Muscle of back (tissue), 11 donors: ENCODE measurements around the gene RB1. TPM values are rescaled to one million over a fixed set of nuclear protein-coding genes. Genes with fewer than 3 reads are reported as not detected.
A peak's percentile ranks its signal among the peaks of the same experiment; 100 is the strongest.
"Not testable (repeated sequence)": the region's sequence is repeated elsewhere in the genome, so short reads cannot be mapped to it uniquely, and the experiment has no call there.

Experiments used
- DNase-seq, 3 donors: peaks; one replicate each; pipeline versions ENCODE4 v3.0.0 to v3.0.0-alpha.2; 2013
- polyA plus RNA-seq, 10 donors: library from polyadenylated mRNA; unstranded; fragments of 120-200 nt; gene quantifications; one replicate each; pipeline ENCODE4 v1.2.1, GENCODE V29; 2013; ENCODE audit not compliant: insufficient read length in 10 of 10

Gene RB1
- polyA plus RNA-seq, 10 donors = 48.1 to 77.1 (median 61.1) TPM

DNA sequence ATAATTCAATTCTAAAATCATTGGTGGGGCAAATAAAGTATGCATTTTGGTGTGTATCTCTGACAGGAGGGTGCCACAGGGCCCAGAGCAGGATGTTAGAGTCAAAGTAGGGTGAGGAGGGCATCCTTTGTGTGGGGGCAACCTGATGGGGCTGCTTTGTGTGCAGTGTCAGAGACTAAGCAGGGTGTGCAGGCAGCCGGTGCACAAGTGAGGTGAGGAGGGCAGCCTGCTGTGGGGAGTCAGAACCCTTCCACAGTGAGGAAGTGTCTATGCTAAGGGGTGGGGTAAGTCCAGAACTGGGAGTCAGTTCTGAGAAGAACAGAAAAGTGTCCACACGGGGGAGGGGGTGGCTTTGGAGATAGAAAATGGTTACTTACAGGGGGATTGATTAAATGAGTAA, 40.7 kb downstream of the RB1 start:
- no peak for DNase-seq

DNA sequence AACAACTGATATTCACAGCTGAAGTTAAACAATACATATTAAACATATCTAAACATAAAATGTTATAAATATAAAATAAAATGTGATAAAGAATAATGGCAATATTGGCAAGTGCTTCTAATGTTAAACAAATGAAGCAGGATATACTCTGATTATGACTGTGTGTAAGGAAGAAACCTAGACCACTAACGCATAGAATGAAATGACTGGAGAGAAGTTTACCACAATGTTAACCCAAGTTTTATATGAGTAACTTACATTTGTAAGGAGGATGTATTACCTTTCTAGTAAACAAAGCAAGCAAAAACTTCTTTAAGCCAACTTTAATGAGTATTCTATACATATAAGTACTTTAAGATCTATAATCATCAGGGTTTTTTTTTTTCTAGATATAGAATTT, 43.0 kb downstream of the RB1 start:
- no peak for DNase-seq

- no peak for DNase-seq
These were observed 46.0 kb downstream of the RB1 start for GRCh38 chr13:48349525-48349924.

GRCh38 chr13:48353590-48353989, 50.0 kb downstream of the RB1 start:
- no peak for DNase-seq

DNA sequence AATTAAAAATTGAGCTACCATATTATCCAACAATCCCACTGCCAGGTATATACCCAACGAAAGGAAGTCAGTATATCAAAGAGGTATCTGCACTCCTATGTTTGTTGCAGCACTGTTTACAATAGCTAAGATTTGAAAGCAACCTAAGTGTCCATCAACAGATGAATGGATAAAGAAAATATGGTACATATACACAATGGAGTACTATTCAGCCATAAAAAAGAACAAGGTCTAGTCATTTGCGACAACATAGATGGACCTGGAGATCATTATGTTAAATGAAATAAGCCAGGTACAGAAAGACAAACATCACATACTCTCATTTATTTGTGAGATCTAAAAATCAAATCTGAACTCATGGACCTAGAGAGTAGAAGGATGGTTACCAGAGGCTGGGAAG, 52.0 kb downstream of the RB1 start:
- DNase-seq = not testable (repeated sequence)

DNA sequence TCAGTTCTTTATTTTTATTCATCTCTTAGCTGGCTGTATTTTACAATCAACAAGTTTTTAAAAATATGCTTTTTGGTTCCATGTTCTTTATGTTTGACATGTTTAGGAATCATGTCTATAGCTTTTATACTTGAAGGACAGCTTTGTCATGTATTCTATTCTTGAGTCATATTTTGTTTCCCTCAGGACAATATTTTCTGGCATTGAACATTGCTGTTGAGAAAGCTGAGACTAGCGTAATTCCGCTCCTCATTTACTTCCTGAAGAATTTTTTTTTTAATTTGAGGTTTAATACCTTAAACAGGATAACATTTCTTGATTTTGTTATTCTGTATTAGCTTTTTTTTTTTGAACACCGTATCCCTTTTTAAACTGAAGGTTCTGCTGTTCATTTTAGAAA, 53.2 kb downstream of the RB1 start:
- no peak for DNase-seq

GRCh38 chr13:48369988-48370387, 66.4 kb downstream of the RB1 start:
- DNase-seq = no peak

- no peak for DNase-seq
These were observed 67.3 kb downstream of the RB1 start for GRCh38 chr13:48370815-48371214.

GRCh38 chr13:48377857-48378256, 74.3 kb downstream of the RB1 start:
- no peak for DNase-seq

DNA sequence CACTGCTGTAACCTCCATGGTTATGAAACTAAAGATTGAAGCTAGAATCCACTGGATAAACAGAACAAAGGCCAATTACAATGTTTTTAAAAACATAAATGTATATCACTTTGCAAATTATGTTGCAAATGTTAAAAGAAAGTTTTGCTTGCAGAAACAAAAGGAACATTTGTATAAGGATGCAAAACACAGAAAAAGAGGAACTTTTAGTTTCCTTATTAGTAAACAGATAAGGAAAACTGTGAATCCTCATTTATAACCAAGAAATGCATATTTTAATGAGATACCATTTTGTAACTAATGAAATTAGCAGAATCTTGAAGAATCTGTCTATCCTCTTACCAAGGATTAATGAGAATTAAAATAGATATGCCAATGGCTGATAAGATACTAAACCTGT, 77.0 kb downstream of the RB1 start:
- no peak for DNase-seq

- DNase-seq = no peak
These were observed 79.8 kb downstream of the RB1 start for GRCh38 chr13:48383384-48383783.

DNA sequence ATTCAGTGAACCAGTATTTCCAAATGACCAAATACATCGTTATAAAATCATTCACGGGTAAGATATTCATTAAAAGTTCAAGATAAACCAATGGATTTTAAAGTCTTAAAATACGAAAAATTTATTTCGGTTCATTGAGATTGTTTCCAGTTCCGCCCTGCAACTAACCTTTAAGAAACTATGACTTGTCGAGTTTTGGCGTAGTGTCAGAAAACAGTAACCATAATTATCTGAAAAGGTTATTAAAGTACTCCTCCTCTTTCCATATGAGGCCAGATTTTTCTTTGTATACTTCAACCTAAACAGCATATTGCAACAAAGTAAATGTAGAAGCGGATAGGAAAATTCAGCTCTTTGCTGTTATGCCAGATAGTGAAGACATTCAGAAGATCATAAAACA, 83.3 kb downstream of the RB1 start:
- no peak for DNase-seq

- DNase-seq = no peak
These were observed 87.7 kb downstream of the RB1 start for GRCh38 chr13:48391257-48391656.

DNA sequence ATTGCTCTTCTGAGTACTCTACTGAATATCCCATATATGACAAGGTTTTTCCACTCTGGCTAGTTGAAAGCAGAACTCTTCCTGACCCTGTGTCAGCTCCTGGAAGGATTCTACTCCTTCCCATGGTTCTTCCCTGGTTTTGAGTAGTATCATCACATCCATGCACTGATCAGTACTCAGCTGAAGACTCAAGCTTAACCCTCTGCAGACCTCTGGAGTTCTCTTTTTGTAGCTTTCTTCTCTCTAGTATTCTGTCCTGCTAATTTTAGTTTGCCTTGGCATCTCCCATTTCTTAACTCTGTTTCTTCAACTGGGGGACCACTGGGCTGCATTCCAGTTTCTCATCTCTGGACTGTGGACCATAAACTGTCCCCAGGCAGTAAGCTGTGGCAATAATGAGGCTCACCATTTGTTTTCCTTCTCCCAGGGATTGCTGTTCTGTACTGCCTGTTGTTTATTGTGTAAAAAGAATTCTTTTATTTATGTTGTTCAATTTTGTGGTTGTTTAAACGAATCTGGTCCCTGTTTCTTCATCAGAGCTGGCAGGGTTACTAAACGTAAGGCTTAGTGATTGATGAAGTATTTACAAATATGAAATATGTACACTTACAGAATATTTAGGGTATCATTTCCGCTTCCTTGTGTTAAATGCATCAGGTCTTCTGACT, 89.6 kb downstream of the RB1 start:
- DNase-seq = no peak

- no peak for DNase-seq
These were observed 90.1 kb downstream of the RB1 start for GRCh38 chr13:48393698-48394085.

- DNase-seq = no peak
These were observed 94.2 kb downstream of the RB1 start for GRCh38 chr13:48397744-48398143.

- DNase-seq = no peak
These were observed 95.0 kb downstream of the RB1 start for GRCh38 chr13:48398450-48399095.

DNA sequence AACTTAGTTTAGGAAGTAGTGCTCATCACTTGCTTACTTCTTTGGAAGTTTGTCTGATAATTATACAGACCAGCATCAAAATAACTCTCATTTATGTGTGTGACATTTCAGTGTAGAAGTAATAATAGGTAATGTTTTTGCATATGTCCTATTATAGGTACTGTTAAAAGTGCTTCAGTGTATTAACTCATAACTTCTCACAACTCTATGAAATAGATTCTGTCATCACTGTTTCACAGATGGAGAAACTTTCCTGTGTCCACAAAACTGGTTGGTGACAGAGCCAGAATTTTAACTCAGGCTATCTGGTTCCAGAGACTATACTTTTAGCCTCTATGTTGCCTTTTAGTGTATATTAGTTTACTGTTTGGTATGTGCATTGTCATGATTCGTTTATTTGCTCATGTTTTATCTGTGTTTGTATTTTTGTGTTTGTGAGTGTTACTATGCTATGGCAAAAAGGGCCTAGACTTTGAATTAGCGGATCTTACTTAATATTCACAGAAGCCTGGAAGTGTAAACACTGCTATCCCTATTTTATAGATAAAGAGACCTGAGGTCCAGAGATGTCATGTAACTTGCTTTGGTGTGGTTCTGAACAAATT, 96.6 kb downstream of the RB1 start:
- DNase-seq = no peak

- peak in 2 of 3 donors; percentile 31 to 33 for DNase-seq
These were observed 97.3 kb downstream of the RB1 start for GRCh38 chr13:48400850-48401291.

DNA sequence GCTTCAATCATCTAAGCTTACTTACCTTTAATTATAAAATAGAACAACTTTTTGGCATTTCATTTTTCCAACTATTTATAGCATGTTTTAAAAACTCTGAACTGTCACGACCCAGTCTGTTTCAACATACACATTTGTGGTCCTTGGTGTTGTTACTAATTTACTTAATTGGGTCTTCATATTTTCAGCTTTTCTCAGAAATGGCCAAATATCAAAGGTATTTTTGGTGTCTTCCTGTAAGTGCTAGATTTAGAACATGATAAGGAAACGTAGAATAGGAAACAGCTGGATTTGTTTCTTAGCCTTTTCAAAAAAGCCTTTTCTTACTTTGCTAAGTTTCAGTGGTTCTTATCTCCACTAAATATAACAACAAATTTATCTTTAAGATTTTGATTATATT, 97.9 kb downstream of the RB1 start:
- no peak for DNase-seq

DNA sequence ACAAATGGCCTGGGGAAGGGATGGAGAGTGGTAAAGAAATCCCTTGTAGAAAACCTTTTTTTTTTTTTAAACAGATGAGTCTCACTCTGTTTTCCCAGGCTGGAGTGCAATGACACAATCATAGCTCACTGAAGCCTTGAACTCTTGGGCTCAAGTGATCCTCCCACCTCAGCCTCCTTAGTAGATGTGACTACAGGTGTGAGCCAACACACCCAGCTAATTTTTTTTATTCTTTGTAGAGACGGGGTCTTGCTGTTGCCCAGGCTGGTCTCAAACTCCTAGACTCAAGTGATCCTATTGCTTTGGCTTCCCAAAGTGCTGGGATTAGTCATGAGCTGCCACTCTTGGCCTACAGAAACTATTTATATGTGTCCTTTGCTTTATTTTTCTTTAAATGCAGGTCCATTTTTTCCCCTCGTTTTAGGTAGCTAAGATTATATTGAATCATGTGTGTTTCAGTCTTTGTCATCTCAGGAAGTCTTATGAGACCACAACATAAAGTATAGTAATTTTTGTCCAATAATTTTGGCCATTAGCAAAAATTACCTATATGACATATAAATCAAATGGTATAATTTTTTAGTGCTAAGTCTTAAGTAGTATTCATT, 98.9 kb downstream of the RB1 start:
- no peak for DNase-seq

DNA sequence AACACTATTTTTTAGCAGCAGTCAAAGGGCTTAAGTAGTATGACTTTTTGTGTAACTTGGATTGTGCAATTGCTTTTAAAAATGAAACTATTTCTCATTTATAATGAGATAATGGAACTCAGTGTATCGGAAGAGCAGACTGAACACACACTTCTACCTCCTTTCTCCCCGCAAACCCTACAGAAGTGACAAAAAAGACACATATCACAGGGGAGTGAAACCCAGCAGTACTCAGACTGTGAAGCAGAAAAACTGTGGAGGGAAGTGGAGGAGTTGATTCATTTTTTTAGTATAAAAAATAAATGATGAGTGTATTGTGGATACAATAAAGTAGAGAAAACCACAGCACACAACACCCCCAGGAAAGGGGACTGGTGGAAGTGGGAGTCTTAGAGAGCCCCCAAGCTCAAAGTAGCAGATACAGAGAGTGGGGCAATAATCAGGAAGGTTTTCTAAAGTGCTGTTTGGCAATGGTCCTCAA, 99.6 kb downstream of the RB1 start:
- peak in 1 of 3 donors; percentile 14 for DNase-seq

- DNase-seq = peak in 1 of 3 donors; percentile 14
These were observed 100.4 kb downstream of the RB1 start for GRCh38 chr13:48403913-48404312.
